Glutamatergic neuron (in vitro differentiated cells): ENCODE measurements around the gene TFIP11. TPM values are rescaled to one million over a fixed set of nuclear protein-coding genes. Genes with fewer than 3 reads are reported as not detected.

Experiments
- DNase-seq: peaks from one replicate; pipeline ENCODE4 v3.0.0; 2022
- H3K27ac Mint-ChIP-seq: one replicate; pipeline ENCODE4 v1.8.0; 2020; ENCODE audit warnings: mild to moderate bottlenecking, mixed read lengths, inconsistent platforms; ENCODE audit not compliant: unreplicated experiment
- H3K27me3 Mint-ChIP-seq: one replicate; pipeline ENCODE4 v1.8.0; 2020; ENCODE audit warnings: mild to moderate bottlenecking, moderate library complexity, mixed read lengths, inconsistent platforms; ENCODE audit not compliant: unreplicated experiment
- H3K36me3 Mint-ChIP-seq: one replicate; pipeline ENCODE4 v1.8.0; 2020; ENCODE audit warnings: mild to moderate bottlenecking, mixed read lengths, inconsistent platforms; ENCODE audit not compliant: unreplicated experiment
- H3K4me1 Mint-ChIP-seq: one replicate; pipeline ENCODE4 v1.8.0; 2020; ENCODE audit warnings: mild to moderate bottlenecking, low read depth, mixed read lengths, inconsistent platforms; ENCODE audit not compliant: unreplicated experiment
- H3K4me3 Mint-ChIP-seq: one replicate; pipeline ENCODE4 v1.8.0; 2020; ENCODE audit warnings: mild to moderate bottlenecking, mixed read lengths, inconsistent platforms; ENCODE audit not compliant: unreplicated experiment
- H3K9me3 Mint-ChIP-seq: one replicate; pipeline ENCODE4 v1.8.0; 2020; ENCODE audit warnings: mild to moderate bottlenecking, moderate library complexity, mixed read lengths, inconsistent platforms; ENCODE audit not compliant: unreplicated experiment
- total RNA-seq: library from RNA; stranded (reverse); fragmentation: NEBNext Ultra II Directional; extraction: Animal tissue kit (Norgen Biotek cat#: 25700); gene quantifications from one replicate; pipeline ENCODE4 v1.2.1, GENCODE V29; 2021; ENCODE audit not compliant: unreplicated experiment
- TF ChIP-seq, protein P1 (sequence below): fragments of 200-600 bp; sonication (generic); IDR thresholded peaks from one replicate; pipeline ENCODE4 v1.5.0; 2021; ENCODE audit not compliant: partially characterized antibody, unreplicated experiment

TFIP11 gene
- total RNA-seq, 1 donor from 2014 or later: 39.9 TPM

DNA sequence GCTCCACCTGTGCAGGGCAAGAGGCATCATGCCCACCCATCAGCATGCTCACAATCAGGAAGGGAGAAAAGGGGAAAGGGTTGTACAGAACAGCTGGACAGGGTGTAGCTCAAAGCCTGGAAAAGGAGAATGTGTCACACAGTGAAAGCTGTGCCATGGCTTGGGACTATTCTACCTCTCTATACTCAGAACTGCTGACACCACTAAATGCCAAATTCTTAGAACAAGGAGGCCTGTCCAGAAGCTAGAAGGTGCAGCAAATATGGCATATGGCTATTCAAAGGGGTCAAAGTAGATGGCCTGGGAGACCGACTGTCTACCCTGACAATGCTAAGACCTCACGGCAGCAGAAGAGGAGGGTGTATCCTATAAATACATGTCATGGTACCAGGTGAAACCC, 41.5 kb downstream of the TFIP11 start:
- Mint-ChIP-seq H3K27me3 (no peaks in the 10 kb centered on the region), H3K36me3 (no peaks in the 10 kb centered on the region), H3K4me1 (peaks cover 12% of the 10 kb centered on the region), H3K9me3 (peaks cover 2% of the 10 kb centered on the region), H3K27ac (no peak overlapping the region), H3K4me3 (no peak overlapping the region)
- TF ChIP-seq, protein P1, sequence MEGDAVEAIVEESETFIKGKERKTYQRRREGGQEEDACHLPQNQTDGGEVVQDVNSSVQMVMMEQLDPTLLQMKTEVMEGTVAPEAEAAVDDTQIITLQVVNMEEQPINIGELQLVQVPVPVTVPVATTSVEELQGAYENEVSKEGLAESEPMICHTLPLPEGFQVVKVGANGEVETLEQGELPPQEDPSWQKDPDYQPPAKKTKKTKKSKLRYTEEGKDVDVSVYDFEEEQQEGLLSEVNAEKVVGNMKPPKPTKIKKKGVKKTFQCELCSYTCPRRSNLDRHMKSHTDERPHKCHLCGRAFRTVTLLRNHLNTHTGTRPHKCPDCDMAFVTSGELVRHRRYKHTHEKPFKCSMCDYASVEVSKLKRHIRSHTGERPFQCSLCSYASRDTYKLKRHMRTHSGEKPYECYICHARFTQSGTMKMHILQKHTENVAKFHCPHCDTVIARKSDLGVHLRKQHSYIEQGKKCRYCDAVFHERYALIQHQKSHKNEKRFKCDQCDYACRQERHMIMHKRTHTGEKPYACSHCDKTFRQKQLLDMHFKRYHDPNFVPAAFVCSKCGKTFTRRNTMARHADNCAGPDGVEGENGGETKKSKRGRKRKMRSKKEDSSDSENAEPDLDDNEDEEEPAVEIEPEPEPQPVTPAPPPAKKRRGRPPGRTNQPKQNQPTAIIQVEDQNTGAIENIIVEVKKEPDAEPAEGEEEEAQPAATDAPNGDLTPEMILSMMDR: no peak
- no peak for DNase-seq

DNA sequence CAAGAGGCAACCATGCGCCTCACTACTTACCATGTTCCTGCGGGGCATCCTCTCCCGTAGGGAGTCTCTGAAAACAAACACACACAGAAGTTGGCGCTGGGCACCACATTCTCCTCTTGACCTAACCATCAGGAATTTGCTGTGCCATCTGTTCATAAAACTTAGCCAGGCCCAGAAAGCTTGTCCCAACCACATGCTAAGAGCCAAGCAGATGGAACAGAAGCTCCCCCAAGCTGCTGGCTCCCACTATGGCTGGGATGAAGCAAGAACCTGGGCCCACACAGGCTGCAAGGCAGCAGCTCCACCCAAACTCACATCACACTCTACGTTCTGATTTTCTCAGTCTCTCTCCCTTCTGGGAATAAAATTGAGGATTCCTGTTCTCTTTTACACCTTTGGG, 46.1 kb downstream of the TFIP11 start:
- DNase-seq: no peak
- H3K4me1 Mint-ChIP-seq: peaks cover 47% of the 10 kb centered on the region
- peaks cover 9% of the 10 kb centered on the region for H3K36me3 Mint-ChIP-seq
- no peak overlapping the region for H3K4me3 Mint-ChIP-seq
- no peaks in the 10 kb centered on the region for H3K27me3 Mint-ChIP-seq
- H3K9me3 Mint-ChIP-seq: peaks cover 4% of the 10 kb centered on the region
- TF ChIP-seq, protein P1: no peak
- peak overlapping the region; percentile 65 for H3K27ac Mint-ChIP-seq

DNA sequence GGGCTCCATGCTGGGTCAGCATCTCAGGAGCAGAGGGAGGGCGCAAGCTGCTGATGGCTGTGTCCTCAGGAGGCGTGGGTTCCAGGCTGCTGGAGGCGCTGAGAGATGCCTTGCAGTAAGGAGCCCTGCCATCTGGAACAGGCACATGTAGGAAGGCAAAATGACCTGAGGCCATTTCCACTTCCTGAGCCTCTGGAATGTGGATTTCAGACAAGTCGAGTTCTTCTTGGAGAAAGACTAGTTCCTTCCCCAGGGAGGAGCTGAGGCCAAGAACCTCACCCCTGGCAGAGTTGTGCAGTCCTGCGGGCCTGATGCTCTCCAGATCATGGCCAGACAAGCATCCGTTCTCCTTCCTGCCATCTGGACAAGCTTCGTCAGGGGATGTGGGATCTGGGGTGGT, 48.0 kb downstream of the TFIP11 start:
- Mint-ChIP-seq H3K9me3 (peaks cover 5% of the 10 kb centered on the region), H3K4me3 (peak overlapping the region; percentile 40), H3K27ac (peak overlapping the region; percentile 81), H3K27me3 (peaks cover 2% of the 10 kb centered on the region), H3K36me3 (peaks cover 9% of the 10 kb centered on the region), H3K4me1 (peaks cover 56% of the 10 kb centered on the region)
- TF ChIP-seq, protein P1: no peak
- DNase-seq: no peak

DNA sequence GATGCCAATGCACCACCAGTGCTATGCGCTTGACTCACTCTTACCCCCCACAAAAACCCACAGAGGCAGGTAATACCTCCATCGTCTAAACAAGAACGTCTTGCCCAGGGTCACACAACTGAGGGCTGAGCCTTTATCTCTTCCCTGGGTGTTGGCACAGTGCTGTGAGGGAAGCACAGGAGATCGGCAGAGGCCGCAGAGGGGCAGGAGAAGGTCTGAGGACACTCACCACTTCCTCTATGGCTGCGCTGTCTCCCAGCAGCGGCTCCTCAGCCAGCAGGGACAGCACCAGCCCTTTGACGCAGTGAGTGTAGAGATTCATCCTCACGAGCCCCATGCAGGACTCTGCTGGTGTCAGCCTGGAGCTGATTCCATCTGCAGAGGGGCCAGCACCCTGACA, 48.6 kb downstream of the TFIP11 start:
- H3K4me1 Mint-ChIP-seq: peaks cover 56% of the 10 kb centered on the region
- H3K36me3 Mint-ChIP-seq: peaks cover 9% of the 10 kb centered on the region
- no peak for DNase-seq
- peaks cover 2% of the 10 kb centered on the region for H3K27me3 Mint-ChIP-seq
- peak overlapping the region; percentile 76 for H3K4me3 Mint-ChIP-seq
- TF ChIP-seq, protein P1: no peak
- peaks cover 5% of the 10 kb centered on the region for H3K9me3 Mint-ChIP-seq
- peak overlapping the region; percentile 91 for H3K27ac Mint-ChIP-seq

DNA sequence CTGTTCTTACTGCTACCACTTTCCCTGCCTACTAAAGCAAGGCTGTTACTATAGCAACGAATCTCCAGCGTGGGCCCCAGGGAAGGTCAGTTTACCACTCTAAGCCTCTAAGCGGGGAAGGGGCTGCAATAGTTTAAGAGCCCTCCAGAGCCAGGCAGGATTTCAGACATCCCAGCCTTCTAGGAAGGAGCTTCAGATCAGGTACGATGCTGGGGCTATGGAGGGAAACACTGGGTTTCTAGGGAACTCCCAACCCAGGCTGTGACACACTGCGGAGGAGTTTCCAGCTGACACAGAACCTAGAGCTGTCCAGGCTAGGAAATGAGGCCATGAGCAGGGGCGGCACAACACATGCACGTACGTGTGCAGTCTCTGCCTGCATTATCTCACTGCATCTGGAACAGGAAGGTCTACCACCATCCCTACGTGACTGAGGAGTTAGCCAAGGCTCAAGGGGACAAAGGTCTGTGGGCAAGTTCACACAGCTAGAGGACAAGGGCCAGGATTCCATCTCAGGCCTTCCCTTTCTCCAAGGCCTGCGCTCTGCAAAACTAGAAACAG, 49.1 kb downstream of the TFIP11 start:
- Mint-ChIP-seq H3K27ac (peak overlapping the region; percentile 91), H3K27me3 (peaks cover 2% of the 10 kb centered on the region), H3K4me1 (peaks cover 56% of the 10 kb centered on the region), H3K9me3 (peaks cover 5% of the 10 kb centered on the region), H3K4me3 (peak overlapping the region; percentile 76), H3K36me3 (peaks cover 9% of the 10 kb centered on the region)
- TF ChIP-seq, protein P1: no peak
- peak; percentile 62 for DNase-seq
